K562 (cell line): Measurements from ENCODE around the gene NLRP9. TPM values are rescaled to one million over a fixed set of nuclear protein-coding genes. Genes with fewer than 3 reads are reported as not detected.

Source experiments
- ATAC-seq: fragments of 200-7000 bp; cut with Tn5 transposase; 3 replicates; pipeline ENCODE4 v1.9.1; 2020; ENCODE audit warnings: moderate library complexity
- BruUV-seq: library from RNA; stranded (reverse); fragments of 400-500 nt; replicated peaks from 2 replicates; lab custom pipeline; 2021; lab: Mats Ljungman, UMichigan
- CTCF ChIA-PET: fragments of 300-600 bp; formaldehyde crosslinking; extraction: SDS; loops from one replicate; lab custom pipeline; 2021; ENCODE audit warnings: low intra/inter-chr PET ratio; lab: Yijun Ruan, JAX
- POLR2A ChIA-PET: fragments of 300-600, 350-650 bp; sonication (Branson Sonifier 250); formaldehyde crosslinking; extraction: SDS; loops from one replicate; lab custom pipeline; 2021; ENCODE audit warnings: antibody characterized with exemption, inconsistent platforms; lab: Yijun Ruan, JAX
- DNase-seq, 4 experiments: peaks; one replicate each; pipeline versions ENCODE4 v3.0.0 to v3.0.0-alpha.2; 2011 to 2018; ENCODE audit warnings: low spot score in 3 of 4, mixed read lengths in 3 of 4; ENCODE audit errors: extremely low read depth in 1 of 4
- FAIRE-seq: peaks from 2 replicates; lab custom pipeline; 2011; peaks lifted over from hg19 to GRCh38; lab: Jason Lieb, UNC
- H2AFZ ChIP-seq: 2 replicates; pipeline ENCODE4 v1.6.0; 2011; ENCODE audit warnings: low read depth, low read length, control low read depth, inconsistent platforms
- H3K27ac ChIP-seq: fragments of 200-600 bp; 3 replicates; pipeline ENCODE4 v1.8.0; 2011; ENCODE audit warnings: low read depth, mild to moderate bottlenecking, control low read depth, inconsistent platforms, low read length, moderate library complexity, mixed read lengths; ENCODE audit errors: extremely low read depth
- H3K27me3 ChIP-seq, 2 experiments: fragments of 300-600 bp in 1 of 2; 2 replicates in 1 of 2; 3 replicates in 1 of 2; pipeline versions ENCODE4 v1.6.0 to v1.8.0; 2011; ENCODE audit warnings: inconsistent platforms in 2 of 2, low read length in 2 of 2, mild to moderate bottlenecking in 1 of 2, mixed read lengths in 1 of 2, moderate library complexity in 1 of 2; ENCODE audit not compliant: control insufficient read depth in 2 of 2, insufficient read depth in 2 of 2
- H3K36me3 ChIP-seq: fragments of 300-600 bp; 3 replicates; pipeline ENCODE4 v1.8.0; 2011; ENCODE audit warnings: mild to moderate bottlenecking, low read length, inconsistent platforms; ENCODE audit not compliant: control insufficient read depth, insufficient read depth
- H3K4me1 ChIP-seq, 2 experiments: fragments of 200-600 bp in 1 of 2; replicated peaks in 1 of 2; 2 replicates in 1 of 2; 3 replicates in 1 of 2; pipeline versions ENCODE4 v1.5.1 to v1.8.0; 2011; ENCODE audit warnings: inconsistent platforms in 2 of 2, low read length in 2 of 2, mild to moderate bottlenecking in 1 of 2, mixed read lengths in 1 of 2, moderate library complexity in 1 of 2; ENCODE audit not compliant: control insufficient read depth in 2 of 2, insufficient read depth in 2 of 2
- H3K4me2 ChIP-seq: 2 replicates; pipeline ENCODE4 v1.6.1; 2011; ENCODE audit warnings: low read length, control low read depth, inconsistent platforms, mixed read lengths; ENCODE audit not compliant: insufficient read depth
- H3K4me3 ChIP-seq: fragments of 200-600 bp; sonication (generic), shearing (Covaris generic); 2 replicates; pipeline ENCODE4 v1.5.1; 2016; ENCODE audit warnings: control low read depth, inconsistent platforms
- H3K79me2 ChIP-seq: fragments of 200-600 bp; 3 replicates; pipeline ENCODE4 v1.8.0; 2011; ENCODE audit warnings: low read length, inconsistent platforms; ENCODE audit not compliant: control insufficient read depth, insufficient read depth
- H3K9ac ChIP-seq, 2 experiments: 2 replicates each; pipeline versions ENCODE4 v1.6.0 to v1.6.1; 2011; ENCODE audit warnings: low read depth in 2 of 2, low read length in 2 of 2, control low read depth in 1 of 2, inconsistent platforms in 1 of 2, mild to moderate bottlenecking in 1 of 2, mixed read lengths in 1 of 2; ENCODE audit not compliant: insufficient read depth in 1 of 2
- H3K9me1 ChIP-seq: one replicate; pipeline ENCODE4 v1.6.0; 2011; ENCODE audit warnings: inconsistent platforms, mild to moderate bottlenecking, low read length, moderate library complexity; ENCODE audit not compliant: control insufficient read depth, insufficient read depth
- H3K9me3 ChIP-seq: replicated peaks from 2 replicates; pipeline ENCODE4 v1.5.1; 2011; ENCODE audit warnings: low read depth, low read length, inconsistent platforms; ENCODE audit not compliant: control insufficient read depth, insufficient read depth
- H4K20me1 ChIP-seq: replicated peaks from 2 replicates; pipeline ENCODE4 v1.6.1; 2011; ENCODE audit warnings: low read length, inconsistent platforms, mixed read lengths; ENCODE audit not compliant: control insufficient read depth, insufficient read depth
- CBFA2T3 ChIP-seq: fragments of 450-650 bp; IDR thresholded peaks from 2 replicates; pipeline ENCODE4 v1.6.1; 2017
- FOXK2 ChIP-seq, 2 experiments: fragments of 450-650 bp; IDR thresholded peaks in 1 of 2; conservative IDR thresholded peaks in 1 of 2; 2 replicates each; pipeline ENCODE4 v1.6.1; 2016; ENCODE audit warnings: low read depth in 2 of 2, mild to moderate bottlenecking in 1 of 2
- HNRNPL ChIP-seq: fragments of 200-400 bp; formaldehyde crosslinking; IDR thresholded peaks from 2 replicates; pipeline ENCODE4 v1.6.1; 2017; ENCODE audit warnings: low read depth, mild to moderate bottlenecking, low read length
- POLR2G ChIP-seq: fragments of 200-400 bp; formaldehyde crosslinking; IDR thresholded peaks from 2 replicates; pipeline ENCODE4 v1.6.1; 2017; ENCODE audit warnings: low read depth, mild to moderate bottlenecking, antibody characterized with exemption, low read length, moderate library complexity
- PPARD ChIP-seq: fragments of 250-450 bp; sonication (Bioruptor Pico); IDR thresholded peaks from 2 replicates; pipeline ENCODE4 v1.8.0; 2022; ENCODE audit warnings: inconsistent platforms, mild to moderate bottlenecking, moderate library complexity
- RBFOX2 ChIP-seq: fragments of 200-400 bp; formaldehyde crosslinking; IDR thresholded peaks from 2 replicates; pipeline ENCODE4 v1.6.1; 2017; ENCODE audit warnings: low read depth, mild to moderate bottlenecking, low read length, moderate library complexity
- WGBS: fragments of 100-300 bp; shearing (Covaris generic); methylation state at CpG from one replicate; pipeline ENCODE4 v1.1.6; 2016; ENCODE audit warnings: low coverage, mixed read lengths; ENCODE audit not compliant: insufficient coverage; ENCODE audit errors: missing lambda C conversion rate; 5-methylcytosine and 5-hydroxymethylcytosine counted together
- in situ Hi-C: fragments of 300-500 bp; cut with MboI; formaldehyde crosslinking; loops from 4 replicates; pipeline ENCODE4 v1.15.0; 2018; ENCODE audit warnings: inconsistent platforms, mixed read lengths
- intact Hi-C: fragments of 100-400 bp; cut with micrococcal nuclease; formaldehyde crosslinking; loops from 2 replicates; pipeline ENCODE4 v1.14.2; 2022
- polyA plus RNA-seq, 8 experiments: library from polyadenylated mRNA; depleted of rRNA in 4 of 8; stranded (reverse) in 5 of 8; unstranded in 3 of 8; fragments of >200 nt; fragmentation: Nextera tagmentation in 2 of 8; fragmentation: Illumina TruSeq in 1 of 8; extraction: Ambion mirVana in 2 of 8; extraction: Trizol in 1 of 8; gene quantifications; 2 replicates each; pipeline versions ENCODE4 v1.2.1 to v1.2.3, GENCODE V29; 2011 to 2014; ENCODE audit warnings: inconsistent platforms in 1 of 8, missing spikeins in 1 of 8
- total RNA-seq, 7 experiments: library from RNA; depleted of rRNA in 6 of 7; stranded (reverse); fragments of >200 nt in 6 of 7; fragmentation: Illumina TruSeq in 2 of 7; extraction: Trizol in 2 of 7; gene quantifications; 2 replicates each; pipeline versions ENCODE4 v1.2.1 to v1.2.3, GENCODE V29; 2011 to 2021; ENCODE audit warnings: low replicate concordance in 1 of 7

NLRP9 gene
- total and polyA plus RNA-seq, 9 of the 15 experiments (the other 6 are each of a cell fraction or from before 2014, with no cell fraction given): not detected

GRCh38 chr19:55680339-55681130 lies 57.7 kb downstream of the NLRP9 start:
- Histone ChIP-seq H3K9me1 (peaks cover 6% of the 10 kb centered on the region), H3K4me1 (peaks cover 22 to 51% of the 10 kb centered on the region in 2 experiments), H4K20me1 (peaks cover 36% of the 10 kb centered on the region), H2AFZ (no peak overlapping the region), H3K4me2 (no peak overlapping the region), H3K27me3 (no peaks in the 10 kb centered on the region), H3K9ac (peak overlapping the region in 1 of 2 experiments; percentile 55; a peak in 1 of 4 replicates), H3K36me3 (peaks cover 89% of the 10 kb centered on the region; the same call in 2 of the 3 replicates), H3K27ac (no peak overlapping the region), H3K79me2 (peaks cover 84% of the 10 kb centered on the region), H3K9me3 (no peaks in the 10 kb centered on the region), H3K4me3 (no peak overlapping the region)
- in situ Hi-C loops (no loop called here), intact Hi-C loops (no loop called here)
- DNase-seq (no peak), ATAC-seq (no peak), FAIRE-seq (no peak)
- WGBS: 94% methylated on average over 18 of the region's 20 CpGs
- CTCF ChIA-PET: no interaction called here
- POLR2A ChIA-PET: interaction anchor here (0.6 to 2.4 kb wide), 3 partner anchors 9 to 296 kb away, joined by 3 to 7 read pairs (median 5); partner anchors contain the start of gene TMEM238
- TF ChIP-seq PPARD (no peak), RBFOX2 (peak; percentile 53), HNRNPL (no peak), FOXK2 (conservative IDR thresholded peaks at IDR 0.05 in 1 of 2, IDR thresholded peaks at IDR 0.05 in 1 of 2; ENCODE audit: low read depth in 2 of 2) (no peak), CBFA2T3 (no peak), POLR2G (peak; percentile 23; the same call in 1 of the 2 replicates)
- BruUV-seq: no TSS peak
